Activated CD4-positive, alpha-beta T cell treated with anti-CD3 and anti-CD28 coated beads for 36 hours (primary cell): ENCODE measurements around the gene DDX6. TPM values are rescaled to one million over a fixed set of nuclear protein-coding genes. Genes with fewer than 3 reads are reported as not detected.
A peak's percentile ranks its signal among the peaks of the same experiment; 100 is the strongest.
"Not testable (repeated sequence)": the region's sequence is repeated elsewhere in the genome, so short reads cannot be mapped to it uniquely, and the experiment has no call there.

Source experiments
- ATAC-seq: fragments of 200-7000 bp; cut with Tn5 transposase; one replicate; pipeline ENCODE4 v1.10.0; 2021; ENCODE audit warnings: mild to moderate bottlenecking, moderate library complexity
- CTCF ChIA-PET: fragments of 350-600 bp; sonication (Branson Sonifier 250); formaldehyde crosslinking; loops from one replicate; lab custom pipeline; 2021; ENCODE audit warnings: antibody characterized with exemption; lab: Charles Lee
- POLR2A ChIA-PET: fragments of 350-600 bp; sonication (Branson Sonifier 250); formaldehyde crosslinking; loops from one replicate; lab custom pipeline; 2021; ENCODE audit warnings: antibody characterized with exemption, inconsistent platforms; lab: Charles Lee
- DNase-seq: peaks from one replicate; pipeline ENCODE4 v3.0.0-alpha.2; 2020
- H3K27ac Mint-ChIP-seq: one replicate; pipeline ENCODE4 v1.8.0; 2021; ENCODE audit warnings: mixed read lengths
- H3K27me3 Mint-ChIP-seq: one replicate; pipeline ENCODE4 v1.8.0; 2021; ENCODE audit warnings: mixed read lengths
- H3K36me3 Mint-ChIP-seq: one replicate; pipeline ENCODE4 v1.8.0; 2021; ENCODE audit warnings: low read depth, mixed read lengths
- H3K4me1 Mint-ChIP-seq: one replicate; pipeline ENCODE4 v1.8.0; 2021; ENCODE audit warnings: mixed read lengths
- H3K4me3 Mint-ChIP-seq: one replicate; pipeline ENCODE4 v1.8.0; 2021; ENCODE audit warnings: mild to moderate bottlenecking, moderate library complexity, mixed read lengths
- H3K9me3 Mint-ChIP-seq: one replicate; pipeline ENCODE4 v1.8.0; 2021; ENCODE audit warnings: low read depth, mixed read lengths
- intact Hi-C, 2 experiments: fragments of 100-400 bp; cut with DNase I in 1 of 2; cut with micrococcal nuclease in 1 of 2; formaldehyde crosslinking; loops; one replicate each; pipeline versions ENCODE4 v1.14.2 to v1.15.1; 2022 to 2024; cut with DNase I, micrococcal nuclease
- total RNA-seq, 2 experiments: library from RNA; stranded (reverse); gene quantifications; one replicate each; pipeline ENCODE4 v1.2.3, GENCODE V29; 2021

Gene DDX6
- 100 to 1,000 TPM; 175 to 178 TPM for total RNA-seq

- ATAC-seq (peak; percentile 47), DNase-seq (peak; percentile 96)
- ChIA-PET POLR2A (interaction anchor here (0.8 to 6.1 kb wide), 12 partner anchors 18 to 139 kb away, joined by 3 to 62 read pairs (median 6); partner anchors contain the start of gene CXCR5), CTCF (interaction anchor here (0.5 to 3.0 kb wide), 19 partner anchors 8 to 435 kb away, joined by 3 to 22 read pairs (median 4); partner anchors contain the start of genes CXCR5 and VPS11)
- H3K27ac Mint-ChIP-seq: peak within 1 kb of the TSS; percentile 93
- H3K4me1 Mint-ChIP-seq: peaks cover 26% of the 10 kb centered on the region
- peak within 1 kb of the TSS; percentile 87 for H3K4me3 Mint-ChIP-seq
- H3K9me3 Mint-ChIP-seq: no peaks in the 10 kb centered on the region
- intact Hi-C loops: loop anchor here (1.0 to 5.0 kb wide), 12 partner anchors 50 to 564 kb away; partner anchors contain the start of genes C2CD2L (in 1 of the 2), CBL (in 1 of the 2), CENATAC (in 1 of the 2) and JAML (in 1 of the 2)
- no peaks in the 10 kb centered on the region for H3K27me3 Mint-ChIP-seq
- peaks cover 24% of the 10 kb centered on the region for H3K36me3 Mint-ChIP-seq
These were observed at the start of gene DDX6 for GRCh38 chr11:118791111-118791960. DDX6 (minus strand) TSS chr11:118791164; CDS start chr11:118786251, 4,913 bp downstream.

GRCh38 chr11:118838905-118839553, 48.1 kb upstream of the DDX6 start:
- ATAC-seq (peak; percentile 43), DNase-seq (peak; percentile 24)
- no peak overlapping the region for H3K4me3 Mint-ChIP-seq
- peaks cover 47% of the 10 kb centered on the region for H3K4me1 Mint-ChIP-seq
- no peaks in the 10 kb centered on the region for H3K9me3 Mint-ChIP-seq
- H3K27me3 Mint-ChIP-seq: no peaks in the 10 kb centered on the region
- ChIA-PET POLR2A (interaction anchor here (0.6 to 1.7 kb wide), 4 partner anchors 26 to 49 kb away, joined by 3 to 9 read pairs (median 4); partner anchors contain the start of gene CXCR5), CTCF (interaction anchor here (0.7 to 1.8 kb wide), 7 partner anchors 32 to 330 kb away, joined by 3 to 7 read pairs (median 3); no protein-coding TSS in a partner anchor)
- intact Hi-C loops: no loop called here
- no peaks in the 10 kb centered on the region for H3K36me3 Mint-ChIP-seq
- H3K27ac Mint-ChIP-seq: peak overlapping the region; percentile 44

DNA sequence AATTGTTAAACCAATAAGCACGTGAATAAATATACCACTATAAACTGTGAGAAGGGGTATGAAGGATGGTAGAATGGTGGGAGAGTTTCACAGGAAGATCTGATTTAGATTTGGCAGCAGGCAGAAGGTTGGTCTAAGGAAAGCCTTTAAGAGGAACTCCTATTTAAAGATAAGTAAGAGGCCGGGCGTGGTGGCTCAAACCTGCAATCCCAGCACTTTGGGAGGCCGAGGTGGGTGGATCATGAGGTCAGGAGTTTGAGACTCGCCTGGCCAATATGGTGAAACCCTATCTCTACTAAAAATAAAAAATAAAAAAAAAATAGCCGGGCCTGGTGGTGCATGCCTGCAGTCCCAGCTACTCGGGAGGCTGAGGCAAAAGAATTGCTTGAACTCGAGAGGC, 46.9 kb upstream of the DDX6 start:
- intact Hi-C loops: no loop called here
- no peaks in the 10 kb centered on the region for H3K36me3 Mint-ChIP-seq
- ATAC-seq (no peak), DNase-seq (no peak)
- no peak overlapping the region for H3K4me3 Mint-ChIP-seq
- H3K9me3 Mint-ChIP-seq: no peaks in the 10 kb centered on the region
- no peaks in the 10 kb centered on the region for H3K27me3 Mint-ChIP-seq
- no peak overlapping the region for H3K27ac Mint-ChIP-seq
- ChIA-PET POLR2A (interaction anchor here (0.7 to 1.4 kb wide), 2 partner anchors 45 to 858 kb away, joined by 3 read pairs; no protein-coding TSS in a partner anchor), CTCF (no interaction called here)
- H3K4me1 Mint-ChIP-seq: peaks cover 45% of the 10 kb centered on the region

DNA sequence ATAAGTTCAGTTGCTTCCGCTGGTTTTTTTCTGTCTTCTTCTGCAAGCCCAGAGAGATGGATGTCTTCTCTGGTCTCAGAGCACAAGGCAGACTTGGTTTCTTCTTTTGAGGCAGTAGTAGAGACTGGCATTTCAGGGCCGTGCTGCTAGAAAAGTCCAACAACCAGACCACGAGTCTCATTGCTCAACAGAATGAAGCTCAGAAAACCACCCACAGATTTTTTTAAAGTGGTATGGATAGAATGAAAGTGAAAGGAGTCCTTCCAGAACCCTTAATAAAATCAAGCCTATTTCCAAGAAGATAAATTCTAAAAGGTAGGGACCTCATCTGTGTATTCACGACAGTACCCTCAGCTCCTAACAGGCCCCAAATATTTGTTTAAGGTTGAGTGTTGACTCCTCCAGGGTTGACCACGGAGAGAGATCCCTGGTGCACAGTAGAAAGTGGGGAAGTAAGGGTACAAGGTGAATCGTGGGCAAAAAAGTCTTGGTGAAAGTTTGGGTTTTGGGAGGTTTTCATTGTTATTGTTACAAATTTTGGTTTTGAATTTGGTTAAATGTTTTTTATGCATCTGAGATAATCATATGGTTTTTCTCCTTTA, 43.6 kb upstream of the DDX6 start:
- Mint-ChIP-seq H3K27me3 (no peaks in the 10 kb centered on the region), H3K36me3 (no peaks in the 10 kb centered on the region), H3K9me3 (no peaks in the 10 kb centered on the region), H3K4me3 (peak overlapping the region; percentile 34), H3K4me1 (peaks cover 20% of the 10 kb centered on the region), H3K27ac (peak overlapping the region; percentile 87)
- CTCF ChIA-PET: interaction anchor here (0.6 to 1.5 kb wide), 6 partner anchors 42 to 175 kb away, joined by 3 to 6 read pairs (median 4); no protein-coding TSS in a partner anchor
- intact Hi-C loops: no loop called here
- POLR2A ChIA-PET: no interaction called here
- ATAC-seq: peak; percentile 34
- peak; percentile 16 for DNase-seq

- Mint-ChIP-seq H3K27me3 (no peaks in the 10 kb centered on the region), H3K9me3 (no peaks in the 10 kb centered on the region), H3K27ac (no peak overlapping the region), H3K4me3 (no peak overlapping the region), H3K36me3 (no peaks in the 10 kb centered on the region), H3K4me1 (peaks cover 1% of the 10 kb centered on the region)
- ChIA-PET CTCF (interaction anchor here (0.7 to 1.5 kb wide), 3 partner anchors 35 to 300 kb away, joined by 3 to 4 read pairs (median 4); partner anchors contain the start of genes DDX6 and TTC36), POLR2A (no interaction called here)
- ATAC-seq (no peak), DNase-seq (no peak)
- intact Hi-C loops: no loop called here
These were observed 36.2 kb upstream of the DDX6 start for GRCh38 chr11:118827118-118827517.

- peaks cover 15% of the 10 kb centered on the region for H3K4me1 Mint-ChIP-seq
- POLR2A ChIA-PET, H3K27me3 Mint-ChIP-seq, ATAC-seq, H3K27ac Mint-ChIP-seq, DNase-seq, H3K9me3 Mint-ChIP-seq, H3K4me3 Mint-ChIP-seq, H3K36me3 Mint-ChIP-seq, intact Hi-C loops: not testable (repeated sequence)
- CTCF ChIA-PET: interaction anchor here (0.7 kb wide), 2 partner anchors 22 to 132 kb away, joined by 3 read pairs; no protein-coding TSS in a partner anchor
These were observed 32.1 kb upstream of the DDX6 start for GRCh38 chr11:118822936-118823510.

- Mint-ChIP-seq H3K27ac (peak overlapping the region; percentile 43), H3K27me3 (no peaks in the 10 kb centered on the region), H3K4me1 (peaks cover 15% of the 10 kb centered on the region), H3K36me3 (no peaks in the 10 kb centered on the region), H3K4me3 (no peak overlapping the region), H3K9me3 (no peaks in the 10 kb centered on the region)
- intact Hi-C loops: no loop called here
- peak; percentile 89 for ATAC-seq
- POLR2A ChIA-PET: no interaction called here
- CTCF ChIA-PET: interaction anchor here (0.6 to 1.0 kb wide), 3 partner anchors 11 to 127 kb away, joined by 3 read pairs; no protein-coding TSS in a partner anchor
- peak; percentile 16 for DNase-seq
These were observed 29.7 kb upstream of the DDX6 start for GRCh38 chr11:118820412-118821357.

DNA sequence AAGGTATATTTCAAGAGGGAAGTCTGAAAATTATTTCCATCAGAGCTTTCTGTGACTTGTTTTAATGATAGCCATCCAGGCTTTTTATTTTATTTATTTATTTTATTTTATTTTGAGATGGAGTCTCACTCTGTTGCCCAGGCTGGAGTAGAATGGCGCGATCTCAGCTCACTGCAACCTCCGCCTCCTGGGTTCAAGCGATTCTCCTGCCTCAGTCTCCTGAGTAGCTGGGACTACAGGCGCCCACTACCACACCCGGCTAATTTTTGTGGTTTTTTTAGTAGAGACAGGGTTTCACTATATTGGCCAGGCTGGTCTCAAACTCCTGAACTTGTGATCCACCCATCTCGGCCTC, 29.0 kb upstream of the DDX6 start:
- H3K9me3 Mint-ChIP-seq, intact Hi-C loops, H3K27me3 Mint-ChIP-seq, DNase-seq, ATAC-seq, H3K36me3 Mint-ChIP-seq, POLR2A ChIA-PET, H3K4me3 Mint-ChIP-seq, H3K27ac Mint-ChIP-seq: not testable (repeated sequence)
- peaks cover 15% of the 10 kb centered on the region for H3K4me1 Mint-ChIP-seq
- CTCF ChIA-PET: interaction anchor here (0.8 to 1.0 kb wide), 2 partner anchors 10 to 127 kb away, joined by 3 read pairs; no protein-coding TSS in a partner anchor

DNA sequence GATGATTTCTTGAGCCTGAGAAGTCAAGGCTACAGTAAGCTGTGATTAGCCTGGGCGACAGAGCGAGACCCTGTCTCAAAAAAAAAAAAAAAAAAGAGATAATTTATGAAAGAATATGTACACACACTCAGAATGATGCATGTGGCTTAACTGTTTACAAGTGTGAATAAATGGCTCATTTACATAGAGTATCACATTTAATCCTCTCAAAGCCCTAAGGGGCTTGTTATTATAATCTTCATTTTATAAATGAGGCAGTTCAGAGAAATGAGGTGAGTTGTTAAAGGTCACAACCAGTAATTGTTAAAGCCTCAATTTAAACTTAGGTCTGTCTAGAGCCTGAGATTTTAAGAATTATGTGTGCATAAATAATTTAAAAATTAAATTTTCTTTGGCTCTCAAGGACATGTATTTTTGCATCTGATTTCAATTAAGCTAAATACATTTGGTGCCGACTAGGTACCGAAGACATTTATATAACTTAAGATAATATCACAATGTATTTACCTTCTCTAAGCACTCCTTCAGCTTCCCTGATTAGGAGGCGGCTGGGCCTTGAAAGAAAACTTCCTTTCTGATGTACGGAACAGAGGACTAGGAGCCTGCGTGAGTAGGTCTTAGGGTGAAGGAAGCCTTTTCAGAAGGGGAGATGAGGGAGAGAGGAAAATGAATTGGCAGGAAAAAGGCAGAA, 28.5 kb upstream of the DDX6 start:
- H3K36me3 Mint-ChIP-seq: no peaks in the 10 kb centered on the region
- ATAC-seq (no peak), DNase-seq (no peak)
- no peaks in the 10 kb centered on the region for H3K9me3 Mint-ChIP-seq
- ChIA-PET POLR2A (interaction anchor here (0.6 kb wide), 1 partner anchor 107 kb away, joined by 3 read pairs; no protein-coding TSS in a partner anchor), CTCF (interaction anchor here (0.7 to 1.2 kb wide), 3 partner anchors 12 to 179 kb away, joined by 4 to 7 read pairs (median 5); partner anchors contain the start of gene DDX6)
- intact Hi-C loops: no loop called here
- H3K27ac Mint-ChIP-seq: no peak overlapping the region
- H3K4me1 Mint-ChIP-seq: peaks cover 15% of the 10 kb centered on the region
- H3K4me3 Mint-ChIP-seq: no peak overlapping the region
- no peaks in the 10 kb centered on the region for H3K27me3 Mint-ChIP-seq
